HepG2 (cell line): ENCODE results near the gene NMNAT1. TPM values are rescaled to one million over a fixed set of nuclear protein-coding genes. Genes with fewer than 3 reads are reported as not detected.

Experiments
- AGO1 ChIP-seq: fragments of 200-400 bp; formaldehyde crosslinking; IDR thresholded peaks from 2 replicates; pipeline ENCODE4 v1.6.1; 2017; ENCODE audit warnings: mild to moderate bottlenecking, low read depth, low read length, moderate library complexity; ENCODE audit not compliant: poor library complexity, severe bottlenecking
- HDAC2 ChIP-seq: sonication (generic); formaldehyde crosslinking; IDR thresholded peaks from 2 replicates; pipeline ENCODE4 v1.4.0; 2020; ENCODE audit warnings: missing genetic modification reagents
- NR2F1 ChIP-seq, 2 experiments: fragments of 450-650 bp in 1 of 2; formaldehyde crosslinking in 1 of 2; IDR thresholded peaks; 2 replicates each; pipeline versions ENCODE4 v1.5.0 to v1.6.1; 2016 to 2020; ENCODE audit warnings: mild to moderate bottlenecking in 1 of 2, missing compliant biosample characterization in 1 of 2, missing genetic modification reagents in 1 of 2, moderate library complexity in 1 of 2
- RFXANK ChIP-seq: IDR thresholded peaks from 2 replicates; pipeline ENCODE4 v1.6.1; 2016
- TCF7 ChIP-seq: sonication (generic); IDR thresholded peaks from 2 replicates; pipeline ENCODE4 v1.6.1; 2016; ENCODE audit warnings: antibody characterized with exemption, low read depth
- ZBTB3 ChIP-seq: sonication (generic); formaldehyde crosslinking; IDR thresholded peaks from 2 replicates; pipeline ENCODE4 v1.4.0; 2020; ENCODE audit warnings: low read depth, mild to moderate bottlenecking, moderate library complexity, missing genetic modification reagents, borderline replicate concordance
- ZFP1 ChIP-seq: IDR thresholded peaks from 2 replicates; pipeline ENCODE4 v1.6.1; 2016
- ZNF101 ChIP-seq: sonication (generic); formaldehyde crosslinking; IDR thresholded peaks from 2 replicates; pipeline ENCODE4 v1.4.0; 2020; ENCODE audit warnings: mild to moderate bottlenecking, low read depth, missing genetic modification reagents, borderline replicate concordance
- ZNF142 ChIP-seq: sonication (generic); formaldehyde crosslinking; IDR thresholded peaks from 2 replicates; pipeline ENCODE4 v1.4.0; 2020; ENCODE audit warnings: missing genetic modification reagents
- ZNF354B ChIP-seq: sonication (generic); formaldehyde crosslinking; IDR thresholded peaks from 2 replicates; pipeline ENCODE4 v1.8.0; 2022; ENCODE audit warnings: mild to moderate bottlenecking, missing genetic modification reagents
- polyA plus RNA-seq, 8 experiments: library from polyadenylated mRNA; depleted of rRNA in 3 of 8; stranded (reverse) in 7 of 8; unstranded in 1 of 8; fragments of >200 nt; fragmentation: Illumina TruSeq in 4 of 8; extraction: Trizol in 4 of 8; gene quantifications; 2 replicates each; pipeline versions ENCODE4 v1.2.1 to v1.2.3, GENCODE V29; 2011 to 2016; ENCODE audit warnings: low read depth in 4 of 8, missing spikeins in 1 of 8, mixed read lengths in 1 of 8; ENCODE audit not compliant: insufficient read depth in 1 of 8
- total RNA-seq, 5 experiments: library from RNA; depleted of rRNA; stranded (reverse); fragments of >200 nt; fragmentation: Illumina TruSeq; extraction: Trizol; gene quantifications; 2 replicates each; pipeline ENCODE4 v1.2.3, GENCODE V29; 2016; ENCODE audit warnings: low read depth in 1 of 5
- TF ChIP-seq, protein P1 (sequence below): sonication (generic); formaldehyde crosslinking; IDR thresholded peaks from 2 replicates; pipeline ENCODE4 v1.4.0; 2020; ENCODE audit warnings: missing genetic modification reagents, borderline replicate concordance
- TF ChIP-seq, protein P2 (sequence below): sonication (generic); formaldehyde crosslinking; IDR thresholded peaks from 2 replicates; pipeline ENCODE4 v1.4.0; 2020; ENCODE audit warnings: mild to moderate bottlenecking, missing genetic modification reagents
- TF ChIP-seq, protein P3 (sequence below): sonication (generic); formaldehyde crosslinking; IDR thresholded peaks from 2 replicates; pipeline ENCODE4 v1.4.0; 2020; ENCODE audit warnings: missing genetic modification reagents

NMNAT1 gene
- total and polyA plus RNA-seq, 2 of the 13 experiments (the other 11 are each of a cell fraction or from before 2014, with no cell fraction given): 5.6 to 12.2 TPM

DNA sequence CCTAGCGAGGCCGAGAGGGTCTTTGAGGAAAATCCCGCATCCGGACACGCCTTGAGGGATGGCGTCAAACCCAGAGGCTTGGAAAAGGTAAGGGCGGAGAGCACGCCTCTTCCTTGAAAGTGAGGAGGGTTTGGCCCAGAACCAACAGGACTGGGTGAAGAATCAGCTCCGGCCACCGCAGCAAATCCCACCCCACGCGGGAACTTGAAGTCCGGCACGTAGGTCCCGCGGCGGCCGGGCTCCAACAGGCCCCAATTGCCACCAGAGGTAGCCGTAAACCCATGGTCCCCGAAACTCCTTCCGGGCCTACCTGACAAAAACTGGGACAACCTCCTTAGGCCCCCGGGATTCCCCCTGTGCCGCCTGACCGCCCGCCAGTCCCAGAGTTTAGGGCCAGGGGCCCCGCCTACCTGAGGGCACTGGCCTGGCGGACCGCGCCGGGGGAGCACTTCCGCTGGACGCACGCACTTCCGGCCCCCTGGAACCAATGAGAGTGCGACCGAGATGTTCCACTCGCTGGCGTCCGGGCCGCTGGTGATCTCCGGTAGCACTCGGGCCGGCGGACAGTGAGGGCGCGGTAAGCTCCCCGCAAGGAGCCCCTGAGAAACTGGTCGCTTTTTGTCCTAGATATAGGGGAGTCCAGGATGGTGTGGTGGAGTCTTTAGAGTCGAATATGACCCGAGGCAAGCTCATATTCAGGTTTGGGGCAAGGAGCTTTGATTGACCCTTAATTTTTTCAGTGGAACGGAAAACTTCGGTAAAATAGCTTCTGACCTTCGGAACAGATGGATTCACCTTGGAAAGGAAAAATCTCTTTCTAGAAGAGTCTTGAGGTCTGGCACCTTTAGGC, at the start of gene NMNAT1, which contains the start of gene LZIC (continued):
- TF ChIP-seq AGO1 (peak; percentile 78), NR2F1 (CRISPR knock-in tag; IDR thresholded peaks at IDR 0.05) (no peak; a peak in 1 of 4 replicates), HDAC2 (CRISPR knock-in tag) (peak; percentile 92), ZFP1 (CRISPR knock-in tag) (peak; percentile 70; the same call in 1 of the 2 replicates), ZBTB3 (CRISPR knock-in tag) (0 out of 2 replicates have a peak, but pooled peaks have one; percentile 49), ZNF101 (CRISPR knock-in tag) (no peak), TCF7 (no peak), ZNF354B (CRISPR knock-in tag) (no peak), ZNF142 (CRISPR knock-in tag) (peak; percentile 79), RFXANK (CRISPR knock-in tag) (no peak)
- TF ChIP-seq, protein P1, sequence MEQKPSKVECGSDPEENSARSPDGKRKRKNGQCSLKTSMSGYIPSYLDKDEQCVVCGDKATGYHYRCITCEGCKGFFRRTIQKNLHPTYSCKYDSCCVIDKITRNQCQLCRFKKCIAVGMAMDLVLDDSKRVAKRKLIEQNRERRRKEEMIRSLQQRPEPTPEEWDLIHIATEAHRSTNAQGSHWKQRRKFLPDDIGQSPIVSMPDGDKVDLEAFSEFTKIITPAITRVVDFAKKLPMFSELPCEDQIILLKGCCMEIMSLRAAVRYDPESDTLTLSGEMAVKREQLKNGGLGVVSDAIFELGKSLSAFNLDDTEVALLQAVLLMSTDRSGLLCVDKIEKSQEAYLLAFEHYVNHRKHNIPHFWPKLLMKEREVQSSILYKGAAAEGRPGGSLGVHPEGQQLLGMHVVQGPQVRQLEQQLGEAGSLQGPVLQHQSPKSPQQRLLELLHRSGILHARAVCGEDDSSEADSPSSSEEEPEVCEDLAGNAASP: peak; percentile 59; the same call in 1 of the 2 replicates
- TF ChIP-seq, protein P2, sequence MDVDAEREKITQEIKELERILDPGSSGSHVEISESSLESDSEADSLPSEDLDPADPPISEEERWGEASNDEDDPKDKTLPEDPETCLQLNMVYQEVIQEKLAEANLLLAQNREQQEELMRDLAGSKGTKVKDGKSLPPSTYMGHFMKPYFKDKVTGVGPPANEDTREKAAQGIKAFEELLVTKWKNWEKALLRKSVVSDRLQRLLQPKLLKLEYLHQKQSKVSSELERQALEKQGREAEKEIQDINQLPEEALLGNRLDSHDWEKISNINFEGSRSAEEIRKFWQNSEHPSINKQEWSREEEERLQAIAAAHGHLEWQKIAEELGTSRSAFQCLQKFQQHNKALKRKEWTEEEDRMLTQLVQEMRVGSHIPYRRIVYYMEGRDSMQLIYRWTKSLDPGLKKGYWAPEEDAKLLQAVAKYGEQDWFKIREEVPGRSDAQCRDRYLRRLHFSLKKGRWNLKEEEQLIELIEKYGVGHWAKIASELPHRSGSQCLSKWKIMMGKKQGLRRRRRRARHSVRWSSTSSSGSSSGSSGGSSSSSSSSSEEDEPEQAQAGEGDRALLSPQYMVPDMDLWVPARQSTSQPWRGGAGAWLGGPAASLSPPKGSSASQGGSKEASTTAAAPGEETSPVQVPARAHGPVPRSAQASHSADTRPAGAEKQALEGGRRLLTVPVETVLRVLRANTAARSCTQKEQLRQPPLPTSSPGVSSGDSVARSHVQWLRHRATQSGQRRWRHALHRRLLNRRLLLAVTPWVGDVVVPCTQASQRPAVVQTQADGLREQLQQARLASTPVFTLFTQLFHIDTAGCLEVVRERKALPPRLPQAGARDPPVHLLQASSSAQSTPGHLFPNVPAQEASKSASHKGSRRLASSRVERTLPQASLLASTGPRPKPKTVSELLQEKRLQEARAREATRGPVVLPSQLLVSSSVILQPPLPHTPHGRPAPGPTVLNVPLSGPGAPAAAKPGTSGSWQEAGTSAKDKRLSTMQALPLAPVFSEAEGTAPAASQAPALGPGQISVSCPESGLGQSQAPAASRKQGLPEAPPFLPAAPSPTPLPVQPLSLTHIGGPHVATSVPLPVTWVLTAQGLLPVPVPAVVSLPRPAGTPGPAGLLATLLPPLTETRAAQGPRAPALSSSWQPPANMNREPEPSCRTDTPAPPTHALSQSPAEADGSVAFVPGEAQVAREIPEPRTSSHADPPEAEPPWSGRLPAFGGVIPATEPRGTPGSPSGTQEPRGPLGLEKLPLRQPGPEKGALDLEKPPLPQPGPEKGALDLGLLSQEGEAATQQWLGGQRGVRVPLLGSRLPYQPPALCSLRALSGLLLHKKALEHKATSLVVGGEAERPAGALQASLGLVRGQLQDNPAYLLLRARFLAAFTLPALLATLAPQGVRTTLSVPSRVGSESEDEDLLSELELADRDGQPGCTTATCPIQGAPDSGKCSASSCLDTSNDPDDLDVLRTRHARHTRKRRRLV (CRISPR knock-in tag): peak; percentile 51; the same call in 1 of the 2 replicates
- TF ChIP-seq, protein P3, sequence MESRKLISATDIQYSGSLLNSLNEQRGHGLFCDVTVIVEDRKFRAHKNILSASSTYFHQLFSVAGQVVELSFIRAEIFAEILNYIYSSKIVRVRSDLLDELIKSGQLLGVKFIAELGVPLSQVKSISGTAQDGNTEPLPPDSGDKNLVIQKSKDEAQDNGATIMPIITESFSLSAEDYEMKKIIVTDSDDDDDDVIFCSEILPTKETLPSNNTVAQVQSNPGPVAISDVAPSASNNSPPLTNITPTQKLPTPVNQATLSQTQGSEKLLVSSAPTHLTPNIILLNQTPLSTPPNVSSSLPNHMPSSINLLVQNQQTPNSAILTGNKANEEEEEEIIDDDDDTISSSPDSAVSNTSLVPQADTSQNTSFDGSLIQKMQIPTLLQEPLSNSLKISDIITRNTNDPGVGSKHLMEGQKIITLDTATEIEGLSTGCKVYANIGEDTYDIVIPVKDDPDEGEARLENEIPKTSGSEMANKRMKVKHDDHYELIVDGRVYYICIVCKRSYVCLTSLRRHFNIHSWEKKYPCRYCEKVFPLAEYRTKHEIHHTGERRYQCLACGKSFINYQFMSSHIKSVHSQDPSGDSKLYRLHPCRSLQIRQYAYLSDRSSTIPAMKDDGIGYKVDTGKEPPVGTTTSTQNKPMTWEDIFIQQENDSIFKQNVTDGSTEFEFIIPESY (CRISPR knock-in tag): peak; percentile 47; the same call in 1 of the 2 replicates
